Choroid plexus epithelial cell (primary cell): ENCODE results near the gene NTPCR.
"Not testable (repeated sequence)": the region's sequence is repeated elsewhere in the genome, so short reads cannot be mapped to it uniquely, and the experiment has no call there.

ENCODE experiments used
- DNase-seq: peaks from one replicate; pipeline ENCODE4 v3.0.0-alpha.2; 2010; ENCODE audit warnings: low read depth
- H3K4me3 ChIP-seq: 2 replicates; pipeline ENCODE4 v1.5.1; 2011; ENCODE audit warnings: low read depth, mild to moderate bottlenecking, control low read depth, low read length, moderate library complexity
- CTCF ChIP-seq: conservative IDR thresholded peaks from 2 replicates; pipeline ENCODE4 v1.5.1; 2011; ENCODE audit warnings: low read depth, mild to moderate bottlenecking, control low read depth, inconsistent platforms, low read length, moderate library complexity

NTPCR gene

GRCh38 chr1:232998138-232998537 is 47.7 kb downstream of the NTPCR start:
- H3K4me3 ChIP-seq, result no peak overlapping the region
- no peak for TF ChIP-seq CTCF
- no peak for DNase-seq

- TF ChIP-seq CTCF, result no peak
- no peak overlapping the region for H3K4me3 ChIP-seq
- DNase-seq, result no peak
Observed at GRCh38 chr1:232998646-232999045, 48.2 kb downstream of the NTPCR start.

GRCh38 chr1:232999956-233000625 is 49.7 kb downstream of the NTPCR start:
- no peak overlapping the region for H3K4me3 ChIP-seq
- TF ChIP-seq CTCF, result no peak
- no peak for DNase-seq

GRCh38 chr1:233003638-233004037 is 53.2 kb downstream of the NTPCR start:
- not testable (repeated sequence) for DNase-seq, H3K4me3 ChIP-seq

- no peak for DNase-seq
- no peak overlapping the region for H3K4me3 ChIP-seq
- no peak for TF ChIP-seq CTCF
Observed at GRCh38 chr1:233004451-233004850, 54.0 kb downstream of the NTPCR start.

- TF ChIP-seq CTCF, result no peak
- H3K4me3 ChIP-seq, result no peak overlapping the region
- DNase-seq, result no peak
Observed at GRCh38 chr1:233005156-233005555, 54.7 kb downstream of the NTPCR start.

- H3K4me3 ChIP-seq, result no peak overlapping the region
- DNase-seq, result peak; percentile 41
- TF ChIP-seq CTCF, result no peak
Observed at GRCh38 chr1:233005703-233006102, 55.3 kb downstream of the NTPCR start.
